EH (cell line): Measurements from ENCODE around the gene RAB6B.

Experiments used
- DNase-seq: peaks from one replicate; pipeline ENCODE4 v3.0.0-alpha.2; 2015; ENCODE audit warnings: low read depth

The RAB6B gene

DNA sequence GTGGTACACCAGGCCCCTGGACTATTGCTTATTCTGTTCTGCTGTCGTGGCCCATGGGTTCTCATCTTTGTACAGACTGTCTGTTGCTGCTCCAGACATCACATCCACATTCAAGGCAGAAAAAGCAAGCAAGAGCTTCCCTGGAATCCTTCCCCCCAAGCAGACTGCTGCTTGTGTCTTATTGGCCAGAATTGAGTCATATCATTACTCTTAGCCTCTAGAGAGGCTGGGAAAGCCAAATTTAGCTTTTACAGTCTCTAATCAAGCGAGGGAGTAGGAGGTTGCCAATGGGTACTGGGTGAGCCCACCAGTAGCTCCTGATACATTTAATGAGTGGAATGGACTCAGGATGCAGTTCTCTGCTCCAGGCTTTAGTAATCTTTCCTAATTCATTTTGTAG is 39.4 kb downstream of the RAB6B start:
- DNase-seq, result peak; percentile 53

DNA sequence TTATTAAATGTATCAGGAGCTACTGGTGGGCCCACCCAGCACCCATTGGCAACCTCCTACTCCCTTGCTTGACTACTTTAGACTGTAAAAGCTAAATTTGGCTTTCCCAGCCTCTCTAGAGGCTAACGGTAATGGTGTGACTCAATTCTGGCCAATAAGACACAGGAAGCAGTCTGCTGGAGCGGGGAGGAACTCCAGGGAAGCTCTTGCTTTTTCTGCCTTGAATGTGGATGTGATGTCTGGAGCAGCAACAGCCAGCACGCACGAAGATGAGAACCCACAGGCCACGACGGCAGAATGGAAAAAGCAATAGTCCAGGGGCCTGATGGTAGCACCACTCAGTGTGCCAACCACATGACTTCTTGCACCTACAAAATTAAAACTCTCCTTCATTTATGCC is 39.9 kb downstream of the RAB6B start:
- DNase-seq, result peak; percentile 55

DNA sequence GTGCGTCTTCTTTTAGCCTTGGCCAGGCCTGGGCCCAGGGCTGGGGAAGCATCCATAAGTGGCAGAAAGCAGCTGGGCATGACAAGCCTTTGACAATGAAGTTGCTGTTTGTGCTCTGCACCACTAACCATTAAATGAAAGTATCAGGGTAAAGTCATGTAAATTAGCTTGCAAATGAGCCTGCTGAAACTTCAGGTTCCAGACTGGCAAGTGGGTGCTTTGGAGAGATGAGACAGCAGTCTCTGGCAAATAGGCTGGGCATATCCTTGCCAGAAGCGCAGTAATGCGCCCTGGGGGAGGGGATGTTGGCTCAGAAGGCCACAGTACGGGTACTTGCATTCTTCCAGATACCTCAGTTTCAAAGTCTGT is 40.7 kb downstream of the RAB6B start:
- no peak for DNase-seq

DNA sequence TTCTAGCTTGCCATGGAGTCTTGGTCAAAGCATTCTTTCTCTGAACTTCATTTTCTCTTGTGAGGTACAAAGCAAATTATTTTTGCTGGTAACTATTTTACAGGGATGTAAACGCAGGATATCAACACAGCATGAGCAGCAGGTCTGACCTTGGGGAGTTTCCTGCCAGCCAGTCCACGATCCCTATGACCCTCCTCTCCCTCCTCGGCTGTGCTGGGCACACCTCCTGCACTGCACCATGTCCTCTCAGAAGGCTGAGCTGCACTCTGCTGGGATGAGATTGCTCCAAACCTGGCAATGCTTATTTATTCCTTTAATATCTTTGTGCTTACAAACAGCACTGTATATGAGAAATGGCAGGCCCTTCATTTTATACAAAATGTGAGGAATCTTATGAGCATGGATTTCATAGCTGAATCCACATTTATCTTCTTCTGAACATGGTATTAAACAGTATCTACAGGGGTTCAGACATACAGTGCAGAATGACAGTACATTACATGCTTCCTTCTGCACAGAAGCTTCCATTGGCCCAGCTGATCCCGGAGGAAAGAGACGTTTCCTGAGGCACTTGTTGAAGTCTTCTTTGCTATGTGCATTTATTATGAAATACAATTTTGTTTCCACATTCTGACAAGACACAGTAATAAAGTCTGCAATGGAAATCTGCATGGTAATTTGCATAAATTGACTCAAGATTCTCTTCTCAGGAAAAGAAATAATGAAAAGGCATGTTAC is 41.2 kb downstream of the RAB6B start:
- no peak for DNase-seq

DNA sequence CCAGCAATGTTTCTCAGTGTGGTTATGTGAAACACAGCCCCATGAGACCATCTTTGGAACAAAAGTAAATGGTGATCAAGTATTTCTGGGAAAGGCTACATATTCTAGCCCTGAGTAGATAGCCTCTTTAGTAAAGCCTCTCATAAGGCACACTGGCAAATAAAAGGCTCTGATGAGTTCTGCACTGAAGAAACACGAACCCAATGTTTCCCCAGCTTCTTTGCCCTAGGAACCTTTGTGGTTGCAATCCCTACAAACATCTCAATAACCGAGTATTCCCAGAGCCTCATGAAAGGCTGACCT is 41.8 kb downstream of the RAB6B start:
- DNase-seq, result no peak

DNA sequence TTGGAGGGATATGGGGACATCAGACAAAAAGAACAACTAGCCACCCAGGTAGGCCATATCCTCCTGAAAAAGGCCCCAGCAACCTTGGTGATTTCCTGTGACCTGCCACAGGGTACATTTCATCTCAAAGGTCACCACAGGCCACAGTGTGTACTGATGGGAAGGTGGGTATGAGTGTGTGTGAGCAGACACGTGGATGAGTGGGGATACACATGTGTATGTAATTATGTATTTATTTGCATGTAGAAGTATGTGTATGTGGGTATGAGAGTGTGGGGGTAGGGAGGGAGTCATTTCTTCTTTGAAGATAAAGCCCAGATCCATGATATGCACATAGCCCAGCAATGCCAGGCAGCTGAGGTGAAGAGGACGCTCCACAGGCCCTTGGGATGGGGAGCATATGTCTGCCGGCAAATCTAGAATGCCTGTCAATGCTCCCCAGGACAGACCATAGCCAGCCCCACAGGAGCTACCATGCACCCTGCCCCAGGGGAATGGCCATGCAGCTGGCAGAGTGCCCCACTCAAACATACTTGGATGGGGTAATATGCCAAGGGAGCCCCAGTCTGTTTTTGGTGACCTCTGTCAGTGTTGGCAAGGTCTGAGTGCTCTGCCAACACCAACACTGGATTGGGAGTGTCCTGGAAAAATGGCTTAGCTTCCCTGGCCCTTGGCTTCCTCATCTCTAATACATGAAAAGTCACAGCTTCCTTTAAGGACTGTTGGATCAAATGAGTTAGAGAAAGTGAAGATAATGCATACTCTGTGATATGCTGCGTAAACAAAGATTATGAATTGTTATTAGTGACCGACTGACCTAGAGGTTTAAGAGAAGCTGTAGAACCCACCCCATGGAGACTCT is 42.4 kb downstream of the RAB6B start:
- no peak for DNase-seq

DNA sequence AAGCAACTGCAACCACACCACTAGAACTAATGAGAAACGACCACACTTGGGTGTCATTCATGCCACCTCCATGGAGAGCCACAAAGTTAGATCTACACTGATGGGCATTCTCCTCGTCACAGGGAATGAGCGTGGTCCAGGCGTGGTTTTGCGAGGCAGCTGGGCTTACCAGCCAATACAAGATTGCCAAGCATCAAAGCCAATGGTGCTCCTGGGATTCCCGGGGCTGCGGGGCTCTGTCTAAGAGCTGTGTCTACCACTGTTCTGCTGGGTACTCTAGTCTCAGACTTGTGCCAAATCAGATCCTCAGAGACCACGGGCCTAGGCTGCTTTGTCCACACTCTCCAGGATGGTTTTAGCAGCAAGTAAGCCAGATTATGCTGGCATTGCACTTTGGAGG is 43.8 kb downstream of the RAB6B start:
- DNase-seq, result no peak

DNA sequence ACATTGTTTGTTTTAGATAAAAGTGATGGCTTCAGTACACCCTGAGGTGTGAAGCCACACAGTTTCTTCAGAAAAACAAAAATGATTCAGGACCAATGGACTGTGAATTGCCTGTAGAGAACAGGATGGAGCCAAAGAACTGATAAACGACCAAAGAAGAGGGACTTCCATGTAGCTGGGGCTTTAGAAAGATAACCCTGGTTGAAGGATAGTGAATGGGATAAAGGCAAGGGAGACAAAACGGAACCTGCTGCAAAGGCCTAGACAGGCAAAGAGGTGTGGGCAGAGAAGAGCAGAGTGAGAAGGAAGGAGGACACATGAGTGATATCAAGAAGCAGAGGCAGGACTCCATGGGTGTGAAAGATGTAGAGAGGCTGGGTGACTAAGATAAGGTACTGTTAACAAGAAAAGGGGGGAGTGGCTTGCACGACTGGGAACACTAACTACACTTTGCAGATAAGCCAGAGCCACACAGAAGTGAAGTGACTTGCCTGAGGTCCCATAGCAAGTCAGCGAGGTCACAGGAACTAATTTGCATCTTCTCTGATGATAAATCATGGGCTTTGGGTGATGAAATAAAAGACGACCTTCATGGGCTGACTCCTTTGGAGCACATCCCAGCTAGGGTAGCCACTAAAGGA is 44.3 kb downstream of the RAB6B start:
- no peak for DNase-seq

DNA sequence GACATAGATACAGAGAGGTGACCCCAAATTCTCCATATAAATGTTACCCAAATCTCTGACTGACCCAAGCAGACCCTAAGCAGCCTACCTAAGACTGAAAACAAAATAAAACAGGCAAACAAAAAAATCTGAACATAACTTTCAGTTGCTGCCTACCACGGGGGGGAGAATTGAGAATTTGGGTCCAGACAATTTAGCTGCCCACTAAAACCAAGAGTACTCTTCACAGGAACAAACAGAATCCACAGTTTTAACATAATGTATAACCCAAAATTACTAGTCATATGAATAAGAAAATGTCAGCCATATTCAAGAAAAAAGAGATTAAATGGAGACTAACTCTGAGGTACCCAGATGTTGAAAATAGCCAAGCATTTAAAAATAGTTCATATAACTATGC is 45.6 kb downstream of the RAB6B start:
- no peak for DNase-seq

DNA sequence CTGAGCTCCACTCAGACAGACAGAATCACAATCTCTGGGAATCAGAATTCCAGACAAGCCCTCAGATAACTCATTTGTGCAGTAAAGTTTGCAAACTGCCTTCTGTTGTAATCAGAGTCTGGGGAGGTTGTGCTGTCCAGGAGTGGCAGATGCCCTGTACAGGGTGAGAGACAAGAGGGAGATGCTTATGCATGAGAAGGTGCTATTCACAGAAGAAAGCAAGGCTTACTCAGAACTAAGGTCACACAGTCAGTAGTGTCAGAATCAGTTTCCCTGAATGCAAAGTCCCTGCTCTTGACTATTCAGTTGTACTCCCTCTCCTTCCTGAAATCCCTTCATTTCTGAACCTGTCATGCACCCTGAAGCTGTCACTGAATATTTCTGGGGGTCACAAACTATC is 46.3 kb downstream of the RAB6B start:
- no peak for DNase-seq

DNA sequence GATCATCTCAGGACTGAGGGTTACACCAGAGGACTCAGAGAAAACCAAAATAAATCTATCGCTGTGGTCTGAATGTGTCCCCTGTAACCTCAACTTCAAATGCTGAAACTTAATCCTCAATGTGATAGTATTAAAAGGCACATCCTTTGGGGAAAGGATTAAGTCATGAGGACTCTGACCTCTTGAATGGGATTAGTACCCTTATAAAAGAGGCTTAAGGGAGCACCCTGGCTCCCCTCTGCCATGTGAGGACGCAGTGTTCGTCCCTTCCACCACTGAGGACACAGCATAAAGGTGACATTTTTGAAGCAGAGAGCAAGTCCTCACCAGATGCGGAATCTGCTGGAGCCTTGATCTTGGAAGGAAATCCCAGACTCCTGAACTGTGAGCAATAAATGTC is 50.6 kb downstream of the RAB6B start:
- DNase-seq, result no peak

DNA sequence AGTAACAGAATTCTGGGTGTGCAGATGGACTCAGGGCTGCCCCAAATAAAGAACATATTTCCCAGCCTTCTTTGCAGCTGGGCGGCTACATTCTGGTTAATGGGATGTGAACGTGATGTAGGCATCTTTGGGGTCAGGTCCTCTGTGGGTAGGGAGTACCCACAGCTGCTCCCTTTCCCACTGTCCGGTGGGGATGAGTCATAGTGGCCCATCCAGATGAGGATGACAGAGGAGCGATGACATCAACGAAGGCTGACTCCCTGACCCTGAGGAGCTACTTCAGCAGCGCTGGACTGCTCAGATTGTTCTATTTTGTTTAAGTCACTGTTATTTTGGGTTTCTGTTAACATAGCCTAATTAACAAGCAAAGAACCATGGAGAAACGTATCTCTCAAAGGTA is 52.0 kb downstream of the RAB6B start:
- DNase-seq, result peak; percentile 78

DNA sequence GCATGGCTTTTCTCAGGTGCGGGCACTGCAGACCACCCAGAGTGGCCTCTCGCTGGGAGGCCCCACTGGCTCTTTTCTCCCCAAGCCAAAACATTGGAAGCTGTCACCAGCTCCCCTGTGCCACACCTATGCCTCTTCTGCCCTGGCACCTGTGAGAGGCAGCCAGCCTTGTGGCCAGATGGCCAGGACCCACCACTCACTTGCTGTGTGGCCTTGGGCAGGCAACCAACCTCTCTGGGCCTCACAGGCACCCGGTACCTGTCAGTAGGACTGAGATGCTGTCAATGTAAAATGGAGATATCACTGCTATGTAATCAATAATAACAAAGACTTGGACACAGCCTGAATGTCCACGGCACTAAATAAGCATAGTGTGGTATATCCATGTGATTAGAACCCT is 53.5 kb downstream of the RAB6B start:
- DNase-seq, result no peak

DNA sequence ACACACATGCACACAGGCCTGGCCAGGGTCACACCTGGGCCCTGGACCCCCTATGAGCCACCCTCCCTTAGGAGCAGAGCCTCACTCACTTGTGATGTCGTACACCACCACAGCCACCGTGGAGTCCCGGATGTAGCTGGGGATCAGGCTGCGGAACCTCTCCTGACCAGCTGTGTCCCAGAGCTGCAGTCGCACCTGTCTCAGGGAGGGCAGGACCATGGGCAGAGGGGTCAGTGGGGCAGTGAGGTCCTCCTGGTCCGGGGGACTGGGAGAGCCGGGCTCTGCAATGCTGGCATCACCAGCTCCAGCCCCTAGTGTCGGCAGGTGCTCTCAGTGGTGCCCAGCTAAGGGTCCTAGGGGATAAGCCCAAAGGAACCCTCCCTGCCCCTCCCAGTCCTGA is 54.5 kb downstream of the RAB6B start:
- no peak for DNase-seq

DNA sequence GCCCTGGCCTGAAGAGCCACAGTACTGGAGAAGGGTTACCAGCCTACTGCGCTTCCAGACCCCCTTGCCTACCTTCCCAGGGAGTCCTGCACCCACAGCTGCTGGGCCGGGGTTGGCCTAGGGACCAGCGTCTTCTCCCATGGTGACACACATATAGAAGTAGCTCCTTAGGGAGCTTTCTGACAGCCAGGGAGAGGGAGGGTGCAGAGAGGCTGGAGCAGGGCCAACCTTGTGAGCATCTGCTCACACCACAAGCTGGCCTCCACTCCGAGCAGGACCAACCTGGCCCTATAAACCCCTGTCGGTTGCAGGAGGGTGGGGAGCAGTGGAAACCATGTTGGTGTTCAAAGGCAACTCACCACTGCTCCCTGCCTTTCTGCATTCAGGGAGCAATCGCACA is 54.9 kb downstream of the RAB6B start:
- no peak for DNase-seq

DNA sequence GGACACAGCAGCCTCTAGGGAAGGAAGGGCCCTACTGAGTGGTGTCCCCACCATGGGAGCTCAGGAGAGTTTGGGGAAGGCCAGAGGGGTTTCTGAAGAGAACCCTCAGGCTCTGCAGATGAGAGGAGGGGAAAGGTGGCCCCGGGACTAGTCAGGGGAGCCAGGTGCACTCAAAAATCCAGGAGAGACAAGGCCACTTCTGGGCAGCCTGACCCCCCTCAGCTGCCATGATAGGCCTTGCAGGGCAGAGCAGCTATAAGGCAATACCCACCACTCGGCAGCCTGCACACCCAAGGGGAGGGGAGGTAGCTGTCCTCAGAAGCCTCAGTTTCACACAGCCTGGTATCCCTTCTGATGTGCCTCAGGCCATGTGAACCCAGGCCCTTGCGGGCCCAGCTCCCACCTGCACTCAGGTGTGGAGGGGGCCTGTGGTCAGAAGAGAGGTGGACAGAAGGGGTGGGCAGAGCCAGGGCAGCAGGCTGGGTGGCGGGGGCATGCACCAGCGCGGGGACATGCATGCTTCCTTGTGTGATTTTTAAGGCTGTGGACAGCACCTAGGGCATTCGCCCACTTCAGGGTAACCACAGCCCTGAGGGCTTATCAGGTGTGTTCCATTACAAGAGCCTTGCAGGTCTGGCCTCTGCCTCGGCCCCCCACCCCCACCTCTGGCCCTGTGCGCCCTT is 55.5 kb downstream of the RAB6B start:
- no peak for DNase-seq

DNA sequence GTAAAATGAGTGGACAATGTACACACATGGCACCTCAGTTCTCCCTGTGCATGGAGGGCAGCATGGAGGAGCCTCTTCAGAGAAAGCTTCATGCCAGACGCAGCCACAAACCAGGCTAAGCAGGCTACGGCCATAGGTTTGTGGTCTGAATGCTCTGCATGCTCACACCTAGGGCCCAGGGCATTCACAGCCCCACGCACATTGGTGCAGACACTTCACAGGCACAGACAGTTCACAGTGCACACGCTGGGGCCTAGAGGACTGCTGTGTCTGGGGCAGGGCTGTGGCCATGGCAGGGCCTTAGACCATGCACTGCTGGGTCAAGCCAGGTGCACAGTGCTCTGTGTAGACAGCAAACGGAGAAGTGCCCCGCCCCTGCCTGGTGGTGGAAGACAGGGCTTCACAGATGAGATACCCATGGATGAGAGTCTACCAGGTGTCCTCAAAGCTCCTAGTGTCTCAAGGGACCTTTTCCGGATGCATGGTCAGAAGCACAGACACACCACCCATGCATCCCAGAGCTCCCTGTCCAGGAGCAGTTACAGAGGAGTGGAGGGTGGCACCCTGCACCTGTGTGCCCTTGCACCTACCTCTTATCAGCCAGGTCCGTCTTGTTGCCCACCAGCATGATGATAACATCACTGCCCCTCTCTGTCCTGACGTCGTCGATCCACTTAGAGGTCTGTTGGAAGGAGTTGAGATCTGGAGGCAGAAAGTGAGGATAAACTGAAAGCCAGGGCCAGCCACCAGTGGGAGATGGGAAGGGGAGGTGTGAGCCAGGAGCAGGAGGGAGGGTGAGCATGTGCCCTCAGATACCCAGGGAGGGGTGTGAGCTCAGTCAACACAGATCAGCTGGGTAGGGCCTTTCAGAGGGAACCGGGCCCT is 56.5 kb downstream of the RAB6B start:
- DNase-seq, result no peak

DNA sequence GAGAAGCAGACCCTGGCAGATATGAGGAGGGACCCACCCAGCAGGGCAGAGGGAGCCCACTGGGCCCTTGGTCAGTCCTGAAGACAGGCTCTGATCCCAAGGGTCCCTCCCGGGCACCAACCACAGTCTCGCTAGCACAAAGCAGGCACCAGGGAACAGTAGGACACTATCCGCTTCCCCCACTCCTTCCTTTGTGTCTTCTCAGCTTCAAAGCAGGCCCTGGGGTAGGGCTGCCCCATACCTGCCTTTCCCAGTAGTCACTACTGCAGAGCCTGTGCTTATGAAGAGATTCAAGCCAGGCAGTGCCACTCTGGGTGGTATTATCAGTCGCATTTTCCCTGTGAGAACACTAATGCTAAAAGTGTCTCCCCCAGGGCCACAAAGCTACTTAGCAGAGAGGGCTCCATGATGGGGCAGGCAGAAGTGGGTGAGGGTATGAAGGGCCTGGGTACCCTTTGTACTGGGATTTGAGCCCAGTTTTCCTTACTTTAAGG is 57.3 kb downstream of the RAB6B start:
- DNase-seq, result no peak

DNA sequence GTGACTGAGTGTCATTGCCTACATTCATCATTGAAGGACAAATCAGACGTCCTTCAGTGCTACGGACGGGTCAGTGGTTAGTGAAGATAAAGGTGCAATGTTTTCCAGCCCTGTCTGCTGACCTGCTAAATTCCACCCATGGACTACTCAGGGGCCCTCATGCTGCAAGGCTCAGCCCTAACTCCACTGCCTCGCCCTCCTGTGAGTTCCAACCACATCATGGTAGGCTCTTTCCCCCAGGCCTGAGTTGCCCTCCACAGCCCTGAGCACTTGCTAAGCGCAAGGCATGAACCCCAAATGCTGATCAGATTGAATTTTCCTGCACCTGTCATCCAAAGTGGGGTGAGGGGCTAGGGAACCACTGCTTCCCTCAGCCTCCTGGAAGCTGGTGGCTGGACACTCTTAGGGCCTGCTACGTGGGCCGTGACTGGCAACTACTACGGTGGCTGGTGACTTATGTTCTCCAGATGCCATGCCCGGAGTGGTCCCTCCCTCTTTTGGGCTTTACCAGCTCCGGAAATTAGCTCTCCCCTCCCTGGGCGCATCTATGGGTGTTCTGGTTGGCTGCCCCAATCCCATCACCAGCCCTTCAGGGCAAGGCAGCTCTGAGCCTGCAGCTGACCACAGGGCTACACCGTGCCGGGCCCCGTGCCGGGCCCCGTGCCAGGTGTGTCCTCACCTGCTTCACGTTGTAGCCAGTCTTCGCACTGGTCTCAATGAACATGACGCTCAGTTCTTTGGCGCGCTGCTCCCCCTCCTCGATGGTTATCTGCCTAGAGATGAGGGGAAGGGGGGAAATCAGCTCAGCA is 58.0 kb downstream of the RAB6B start:
- DNase-seq, result no peak

DNA sequence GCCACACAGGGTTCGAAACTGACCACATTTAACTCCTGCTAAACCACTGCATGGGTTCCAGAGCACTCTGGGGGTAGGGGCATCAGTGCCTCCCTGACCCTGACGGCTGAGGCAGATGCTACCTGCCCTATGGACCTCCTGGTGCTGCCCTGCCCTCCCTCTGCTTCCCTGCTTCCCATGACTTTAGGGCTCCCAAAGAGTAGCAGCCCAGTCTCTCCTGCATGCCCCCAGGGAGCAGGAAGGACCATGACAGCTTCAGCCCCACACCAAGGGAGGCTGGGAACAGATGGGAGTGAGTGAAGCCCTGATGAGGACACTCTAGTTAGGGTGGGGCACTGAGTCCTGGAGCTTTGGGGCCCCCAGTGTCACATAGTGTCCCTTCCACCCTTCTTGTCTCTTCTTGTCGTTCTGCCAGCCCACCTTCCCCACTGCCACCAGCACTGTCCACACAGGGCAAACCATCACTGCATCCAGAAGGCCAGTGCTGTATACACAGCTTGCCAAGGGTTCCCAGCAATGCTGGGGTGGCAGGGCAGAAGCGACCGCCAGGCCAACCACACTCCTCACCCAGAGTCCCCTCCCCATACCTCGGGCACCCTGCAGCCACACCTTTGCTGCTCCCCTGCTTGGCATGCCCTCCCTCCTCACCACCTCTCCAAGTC is 59.1 kb downstream of the RAB6B start:
- no peak for DNase-seq
